ENCODE results near the gene ZDHHC17. TPM values are rescaled to one million over a fixed set of nuclear protein-coding genes. Genes with fewer than 3 reads are reported as not detected.

The ZDHHC17 gene
- total and polyA plus RNA-seq, 4 donors, result 3.4 to 91.2 (median 15.2) TPM

DNA sequence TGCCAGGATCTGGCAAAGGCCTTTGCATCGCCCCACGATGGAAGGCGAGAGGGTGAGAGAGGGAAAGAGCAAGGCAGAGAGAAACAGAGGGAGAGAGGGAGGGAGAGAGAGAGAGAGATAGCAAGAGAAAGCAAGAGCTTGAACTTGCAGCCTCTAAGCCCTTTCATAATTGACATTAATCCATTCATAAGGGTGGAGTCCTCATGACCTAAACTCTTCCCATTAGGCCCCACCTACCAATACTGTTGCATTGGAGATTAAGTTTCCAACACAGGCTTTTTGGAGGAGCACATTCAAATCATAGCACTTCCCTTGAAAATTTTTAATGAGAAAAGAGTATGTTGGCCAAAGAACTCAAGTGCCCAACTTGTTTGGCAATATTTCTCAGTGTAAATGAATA, 48.6 kb upstream of the ZDHHC17 start:
- no peak for DNase-seq (ENCODE audit: low spot score)
- 93% methylated on average over 3 of the region's 3 CpGs for WGBS

DNA sequence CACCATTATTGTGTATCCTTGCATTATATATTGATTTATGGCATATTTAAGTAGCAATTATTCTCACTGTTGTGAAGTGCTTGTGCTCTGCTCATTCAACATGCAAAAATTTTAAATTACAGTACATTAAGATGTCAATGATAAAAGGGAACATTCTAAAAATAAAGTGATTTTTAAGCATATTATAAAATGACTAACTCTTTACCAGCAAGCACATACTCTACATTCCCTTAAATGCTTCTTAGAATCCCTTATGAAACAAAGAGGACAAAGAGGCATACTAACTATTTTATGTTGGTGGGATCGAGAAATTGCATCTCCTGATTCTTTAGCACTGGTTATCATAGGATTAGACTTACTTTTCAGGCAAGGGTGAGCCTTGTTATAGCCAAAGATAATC, 46.6 kb upstream of the ZDHHC17 start:
- Histone ChIP-seq H3K4me1 (ENCODE audit: control insufficient read depth in 4 of 4, insufficient read depth in 4 of 4, low read length in 3 of 4) (no peaks in the 10 kb centered on the region), H3K36me3 (ENCODE audit: control insufficient read depth in 4 of 4, insufficient read depth in 3 of 4, low read depth in 1 of 4, low read length in 3 of 4) (no peaks in the 10 kb centered on the region), H3K27me3 (ENCODE audit: control insufficient read depth in 4 of 4, insufficient read depth in 4 of 4, low read length in 3 of 4) (no peaks in the 10 kb centered on the region), H3K9ac (ENCODE audit: low read depth in 1 of 2, low read length in 2 of 2) (no peak overlapping the region), H3K4me3 (ENCODE audit: low read depth in 1 of 3, low read length in 3 of 3) (no peak overlapping the region), H3K9me3 (ENCODE audit: control insufficient read depth in 4 of 4, low read length in 3 of 4) (no peaks in the 10 kb centered on the region), H3K27ac (ENCODE audit: low read depth in 1 of 2, low read length in 2 of 2) (no peak overlapping the region)
- no peak for DNase-seq (ENCODE audit: low spot score)
- WGBS, result 86% methylated on average over 1 of the region's 1 CpG
- TF ChIP-seq JUND (IDR thresholded peaks at IDR 0.05) (no peak), RXRA (IDR thresholded peaks at IDR 0.05) (no peak), HNF4A (conservative IDR thresholded peaks at IDR 0.05) (no peak), FOXA2 (IDR thresholded peaks at IDR 0.05) (no peak), RAD21 (IDR thresholded peaks at IDR 0.05) (no peak), HNF4G (IDR thresholded peaks at IDR 0.05) (no peak), GABPA (IDR thresholded peaks at IDR 0.05 in 1 of 2, conservative IDR thresholded peaks at IDR 0.05 in 1 of 2) (no peak), TAF1 (conservative IDR thresholded peaks at IDR 0.05) (no peak), EGR1 (IDR thresholded peaks at IDR 0.05; ENCODE audit: low read depth in 2 of 2) (no peak), SP1 (IDR thresholded peaks at IDR 0.05) (no peak), YY1 (IDR thresholded peaks at IDR 0.05) (no peak), NR2F2 (IDR thresholded peaks at IDR 0.05) (no peak)
- TF ChIP-seq, protein P1, sequence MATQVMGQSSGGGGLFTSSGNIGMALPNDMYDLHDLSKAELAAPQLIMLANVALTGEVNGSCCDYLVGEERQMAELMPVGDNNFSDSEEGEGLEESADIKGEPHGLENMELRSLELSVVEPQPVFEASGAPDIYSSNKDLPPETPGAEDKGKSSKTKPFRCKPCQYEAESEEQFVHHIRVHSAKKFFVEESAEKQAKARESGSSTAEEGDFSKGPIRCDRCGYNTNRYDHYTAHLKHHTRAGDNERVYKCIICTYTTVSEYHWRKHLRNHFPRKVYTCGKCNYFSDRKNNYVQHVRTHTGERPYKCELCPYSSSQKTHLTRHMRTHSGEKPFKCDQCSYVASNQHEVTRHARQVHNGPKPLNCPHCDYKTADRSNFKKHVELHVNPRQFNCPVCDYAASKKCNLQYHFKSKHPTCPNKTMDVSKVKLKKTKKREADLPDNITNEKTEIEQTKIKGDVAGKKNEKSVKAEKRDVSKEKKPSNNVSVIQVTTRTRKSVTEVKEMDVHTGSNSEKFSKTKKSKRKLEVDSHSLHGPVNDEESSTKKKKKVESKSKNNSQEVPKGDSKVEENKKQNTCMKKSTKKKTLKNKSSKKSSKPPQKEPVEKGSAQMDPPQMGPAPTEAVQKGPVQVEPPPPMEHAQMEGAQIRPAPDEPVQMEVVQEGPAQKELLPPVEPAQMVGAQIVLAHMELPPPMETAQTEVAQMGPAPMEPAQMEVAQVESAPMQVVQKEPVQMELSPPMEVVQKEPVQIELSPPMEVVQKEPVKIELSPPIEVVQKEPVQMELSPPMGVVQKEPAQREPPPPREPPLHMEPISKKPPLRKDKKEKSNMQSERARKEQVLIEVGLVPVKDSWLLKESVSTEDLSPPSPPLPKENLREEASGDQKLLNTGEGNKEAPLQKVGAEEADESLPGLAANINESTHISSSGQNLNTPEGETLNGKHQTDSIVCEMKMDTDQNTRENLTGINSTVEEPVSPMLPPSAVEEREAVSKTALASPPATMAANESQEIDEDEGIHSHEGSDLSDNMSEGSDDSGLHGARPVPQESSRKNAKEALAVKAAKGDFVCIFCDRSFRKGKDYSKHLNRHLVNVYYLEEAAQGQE (IDR thresholded peaks at IDR 0.05), result no peak
- TF ChIP-seq, protein P2, sequence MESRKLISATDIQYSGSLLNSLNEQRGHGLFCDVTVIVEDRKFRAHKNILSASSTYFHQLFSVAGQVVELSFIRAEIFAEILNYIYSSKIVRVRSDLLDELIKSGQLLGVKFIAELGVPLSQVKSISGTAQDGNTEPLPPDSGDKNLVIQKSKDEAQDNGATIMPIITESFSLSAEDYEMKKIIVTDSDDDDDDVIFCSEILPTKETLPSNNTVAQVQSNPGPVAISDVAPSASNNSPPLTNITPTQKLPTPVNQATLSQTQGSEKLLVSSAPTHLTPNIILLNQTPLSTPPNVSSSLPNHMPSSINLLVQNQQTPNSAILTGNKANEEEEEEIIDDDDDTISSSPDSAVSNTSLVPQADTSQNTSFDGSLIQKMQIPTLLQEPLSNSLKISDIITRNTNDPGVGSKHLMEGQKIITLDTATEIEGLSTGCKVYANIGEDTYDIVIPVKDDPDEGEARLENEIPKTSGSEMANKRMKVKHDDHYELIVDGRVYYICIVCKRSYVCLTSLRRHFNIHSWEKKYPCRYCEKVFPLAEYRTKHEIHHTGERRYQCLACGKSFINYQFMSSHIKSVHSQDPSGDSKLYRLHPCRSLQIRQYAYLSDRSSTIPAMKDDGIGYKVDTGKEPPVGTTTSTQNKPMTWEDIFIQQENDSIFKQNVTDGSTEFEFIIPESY (IDR thresholded peaks at IDR 0.05), result no peak
- TF ChIP-seq, protein P3, sequence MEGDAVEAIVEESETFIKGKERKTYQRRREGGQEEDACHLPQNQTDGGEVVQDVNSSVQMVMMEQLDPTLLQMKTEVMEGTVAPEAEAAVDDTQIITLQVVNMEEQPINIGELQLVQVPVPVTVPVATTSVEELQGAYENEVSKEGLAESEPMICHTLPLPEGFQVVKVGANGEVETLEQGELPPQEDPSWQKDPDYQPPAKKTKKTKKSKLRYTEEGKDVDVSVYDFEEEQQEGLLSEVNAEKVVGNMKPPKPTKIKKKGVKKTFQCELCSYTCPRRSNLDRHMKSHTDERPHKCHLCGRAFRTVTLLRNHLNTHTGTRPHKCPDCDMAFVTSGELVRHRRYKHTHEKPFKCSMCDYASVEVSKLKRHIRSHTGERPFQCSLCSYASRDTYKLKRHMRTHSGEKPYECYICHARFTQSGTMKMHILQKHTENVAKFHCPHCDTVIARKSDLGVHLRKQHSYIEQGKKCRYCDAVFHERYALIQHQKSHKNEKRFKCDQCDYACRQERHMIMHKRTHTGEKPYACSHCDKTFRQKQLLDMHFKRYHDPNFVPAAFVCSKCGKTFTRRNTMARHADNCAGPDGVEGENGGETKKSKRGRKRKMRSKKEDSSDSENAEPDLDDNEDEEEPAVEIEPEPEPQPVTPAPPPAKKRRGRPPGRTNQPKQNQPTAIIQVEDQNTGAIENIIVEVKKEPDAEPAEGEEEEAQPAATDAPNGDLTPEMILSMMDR (IDR thresholded peaks at IDR 0.05; ENCODE audit: low read depth, low read length, missing input control), result no peak
- TF ChIP-seq, protein P4, sequence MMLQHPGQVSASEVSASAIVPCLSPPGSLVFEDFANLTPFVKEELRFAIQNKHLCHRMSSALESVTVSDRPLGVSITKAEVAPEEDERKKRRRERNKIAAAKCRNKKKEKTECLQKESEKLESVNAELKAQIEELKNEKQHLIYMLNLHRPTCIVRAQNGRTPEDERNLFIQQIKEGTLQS (IDR thresholded peaks at IDR 0.05), result no peak

More for the DNA sequence above, 48.6 kb upstream of the ZDHHC17 start:
- no peaks in the 10 kb centered on the region for H3K9me3 ChIP-seq (ENCODE audit: control insufficient read depth in 4 of 4, low read length in 3 of 4)
- no peaks in the 10 kb centered on the region for H3K27me3 ChIP-seq (ENCODE audit: control insufficient read depth in 4 of 4, insufficient read depth in 4 of 4, low read length in 3 of 4)
- H3K9ac ChIP-seq (ENCODE audit: low read depth in 1 of 2, low read length in 2 of 2), result no peak overlapping the region
- no peaks in the 10 kb centered on the region for H3K4me1 ChIP-seq (ENCODE audit: control insufficient read depth in 4 of 4, insufficient read depth in 4 of 4, low read length in 3 of 4)
- TF ChIP-seq EGR1 (IDR thresholded peaks at IDR 0.05; ENCODE audit: low read depth in 2 of 2) (no peak), FOXA1 (IDR thresholded peaks at IDR 0.05) (no peak), SP1 (IDR thresholded peaks at IDR 0.05) (no peak), YY1 (IDR thresholded peaks at IDR 0.05) (no peak), HNF4G (IDR thresholded peaks at IDR 0.05) (no peak), FOXA2 (IDR thresholded peaks at IDR 0.05) (no peak), RAD21 (IDR thresholded peaks at IDR 0.05) (no peak), TAF1 (conservative IDR thresholded peaks at IDR 0.05) (no peak), NR2F2 (IDR thresholded peaks at IDR 0.05) (no peak), GABPA (IDR thresholded peaks at IDR 0.05 in 1 of 2, conservative IDR thresholded peaks at IDR 0.05 in 1 of 2) (no peak), HNF4A (conservative IDR thresholded peaks at IDR 0.05) (no peak)
- TF ChIP-seq, protein P4 (IDR thresholded peaks at IDR 0.05), result no peak
- TF ChIP-seq, protein P2 (IDR thresholded peaks at IDR 0.05), result no peak
- TF ChIP-seq, protein P5, sequence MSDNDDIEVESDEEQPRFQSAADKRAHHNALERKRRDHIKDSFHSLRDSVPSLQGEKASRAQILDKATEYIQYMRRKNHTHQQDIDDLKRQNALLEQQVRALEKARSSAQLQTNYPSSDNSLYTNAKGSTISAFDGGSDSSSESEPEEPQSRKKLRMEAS (IDR thresholded peaks at IDR 0.05), result no peak
- H3K4me3 ChIP-seq (ENCODE audit: low read depth in 1 of 3, low read length in 3 of 3), result no peak overlapping the region
- no peaks in the 10 kb centered on the region for H3K36me3 ChIP-seq (ENCODE audit: control insufficient read depth in 4 of 4, insufficient read depth in 3 of 4, low read depth in 1 of 4, low read length in 3 of 4)
- no peak overlapping the region for H3K27ac ChIP-seq (ENCODE audit: low read depth in 1 of 2, low read length in 2 of 2)

All from liver (tissue), 9 donors.